ENCODE data around the gene BCLAF1.

GRCh38 chr6:136226674-136227377, 62.8 kb downstream of the BCLAF1 start:
- TF ChIP-seq CTCF (IDR thresholded peaks at IDR 0.05), result no peak
- TF ChIP-seq ZFX (IDR thresholded peaks at IDR 0.05; ENCODE audit: borderline replicate concordance), result no peak

All from 22Rv1 (cell line).